HG02981 (cell line): ENCODE measurements around the gene PRKCE.
"Not testable (repeated sequence)": the region's sequence is repeated elsewhere in the genome, so short reads cannot be mapped to it uniquely, and the experiment has no call there.

Source experiments
- ATAC-seq: cut with Tn5 transposase; IDR thresholded peaks from one replicate; pipeline ENCODE4 v1.9.1; 2021; ENCODE audit warnings: mild to moderate bottlenecking, moderate library complexity; ENCODE audit not compliant: unreplicated experiment

PRKCE gene

DNA sequence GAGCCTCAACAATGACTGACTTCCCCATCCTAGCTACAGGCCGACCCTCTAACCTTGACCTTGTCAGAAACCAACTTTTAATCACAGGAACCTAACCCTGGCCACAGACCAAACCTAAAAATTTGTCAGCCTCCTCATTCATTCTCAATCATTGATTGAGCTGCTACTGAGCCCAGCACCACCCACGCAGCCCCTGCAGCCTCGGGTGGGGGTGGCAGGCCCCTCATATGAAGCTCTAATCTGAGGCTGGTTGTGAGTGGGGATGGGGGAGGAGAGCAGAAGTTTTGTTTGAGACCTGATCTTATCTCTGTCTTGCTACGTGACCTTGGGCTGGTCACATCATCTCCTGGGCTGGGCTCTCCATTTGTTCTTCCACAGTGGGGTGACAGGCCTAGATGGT is 546.2 kb downstream of the PRKCE start:
- no peak for ATAC-seq

DNA sequence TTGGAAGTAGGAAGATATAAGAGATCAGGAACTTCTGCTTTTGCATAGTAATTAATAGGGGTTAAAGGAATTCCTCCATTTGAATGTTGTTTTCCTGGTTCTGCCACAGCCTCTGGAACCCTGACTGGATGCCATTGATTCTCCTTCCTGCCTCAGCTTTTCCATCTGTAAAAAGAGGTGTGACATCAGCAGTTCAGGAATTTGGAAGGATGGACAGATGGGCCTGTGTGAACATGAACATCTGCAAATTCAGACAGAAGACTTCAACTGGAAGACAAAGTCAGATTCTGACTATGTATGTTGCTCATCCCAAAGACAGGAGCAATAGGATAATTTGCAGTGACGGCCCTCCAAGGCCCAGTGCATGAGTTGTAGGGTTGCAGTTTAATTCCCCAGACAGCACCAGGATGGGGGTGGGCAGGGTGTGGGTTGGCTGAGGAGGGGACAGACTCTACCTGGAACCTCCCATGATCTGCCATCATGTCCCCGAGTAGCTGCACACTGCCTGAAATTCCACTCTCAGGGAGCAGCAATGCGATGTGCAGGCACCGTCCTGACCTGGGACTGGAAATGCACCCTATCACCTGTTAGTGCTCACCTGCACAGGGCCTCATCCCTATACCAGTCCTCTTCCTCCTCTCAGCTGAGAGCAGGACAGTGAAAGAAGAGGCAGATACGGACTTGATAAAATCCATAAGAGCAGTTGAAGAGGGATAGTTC is 546.8 kb downstream of the PRKCE start:
- ATAC-seq, result no peak

DNA sequence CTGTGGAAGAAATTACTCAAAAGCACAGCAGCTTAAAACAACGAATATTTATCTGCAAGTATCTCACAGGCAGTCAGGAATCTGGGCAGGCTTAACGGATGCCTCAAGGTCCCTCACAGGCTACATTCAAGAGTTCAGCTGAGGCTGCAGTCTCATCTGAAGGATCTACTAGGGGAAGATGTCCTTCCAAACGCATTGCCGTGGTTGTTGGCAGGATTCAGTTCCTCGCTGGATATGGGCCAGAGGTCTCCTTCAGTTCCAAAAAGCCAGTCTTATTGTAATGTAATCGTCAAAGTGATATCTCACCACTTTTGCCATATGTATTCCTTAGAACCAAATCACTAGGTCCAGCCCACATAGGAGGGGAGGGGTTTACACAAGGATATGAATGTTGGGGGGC is 547.5 kb downstream of the PRKCE start:
- no peak for ATAC-seq

GRCh38 chr2:46200100-46200690 is 548.7 kb downstream of the PRKCE start:
- ATAC-seq, result no peak

GRCh38 chr2:46200861-46201605 is 549.6 kb downstream of the PRKCE start:
- ATAC-seq, result no peak

DNA sequence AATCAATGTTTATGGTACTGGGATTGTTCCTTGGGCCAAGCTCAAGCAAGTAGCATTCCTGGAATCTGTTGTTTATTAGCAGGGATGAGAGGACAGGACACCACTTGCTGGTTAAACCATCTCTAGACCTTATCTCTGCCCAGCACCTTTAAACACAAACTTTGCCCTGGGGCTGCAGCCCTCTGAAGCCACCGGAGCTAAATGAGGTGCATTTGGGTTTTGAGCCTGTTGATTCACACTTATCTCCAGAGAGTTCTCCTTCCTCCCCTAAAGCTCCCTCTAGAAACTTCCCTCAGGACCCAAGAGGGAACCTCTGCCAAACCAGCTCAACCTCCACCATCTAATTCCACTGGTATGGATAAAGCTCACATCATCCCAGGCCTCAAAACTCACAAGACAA is 551.0 kb downstream of the PRKCE start:
- no peak for ATAC-seq

GRCh38 chr2:46202987-46203386 is 551.5 kb downstream of the PRKCE start:
- ATAC-seq, result no peak

- not testable (repeated sequence) for ATAC-seq
Measured at GRCh38 chr2:46203636-46204035, 552.2 kb downstream of the PRKCE start.

GRCh38 chr2:46207591-46207990 is 556.1 kb downstream of the PRKCE start:
- ATAC-seq, result no peak

- no peak for ATAC-seq
Measured at GRCh38 chr2:46208766-46209165, 557.3 kb downstream of the PRKCE start.

GRCh38 chr2:46210063-46210462 is 558.6 kb downstream of the PRKCE start:
- ATAC-seq, result no peak

- ATAC-seq, result no peak
Measured at GRCh38 chr2:46211461-46211860, 560.0 kb downstream of the PRKCE start.

DNA sequence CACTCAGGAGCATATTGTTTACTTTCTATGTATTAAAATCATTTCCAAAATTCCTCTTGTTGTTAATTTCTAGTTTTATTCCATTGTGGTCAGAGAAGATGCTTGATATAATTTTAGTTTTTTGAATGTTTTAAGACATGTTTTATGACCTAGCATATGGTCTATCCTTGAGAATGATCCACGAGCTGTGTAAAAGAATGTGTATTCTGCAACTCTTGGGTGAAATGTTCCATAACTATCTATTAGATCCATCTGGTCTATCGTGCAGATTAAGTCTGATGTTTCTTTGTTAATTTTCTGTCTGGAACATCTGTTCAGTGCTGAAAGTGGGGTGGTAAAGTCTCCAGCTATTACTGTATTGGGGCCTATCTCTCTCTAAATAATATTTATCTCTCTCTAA is 562.4 kb downstream of the PRKCE start:
- ATAC-seq, result no peak

GRCh38 chr2:46216213-46216612 is 564.7 kb downstream of the PRKCE start:
- ATAC-seq, result no peak

- not testable (repeated sequence) for ATAC-seq
Measured at GRCh38 chr2:46223514-46223913, 572.0 kb downstream of the PRKCE start.

- ATAC-seq, result no peak
Measured at GRCh38 chr2:46225150-46225625, 573.7 kb downstream of the PRKCE start.

DNA sequence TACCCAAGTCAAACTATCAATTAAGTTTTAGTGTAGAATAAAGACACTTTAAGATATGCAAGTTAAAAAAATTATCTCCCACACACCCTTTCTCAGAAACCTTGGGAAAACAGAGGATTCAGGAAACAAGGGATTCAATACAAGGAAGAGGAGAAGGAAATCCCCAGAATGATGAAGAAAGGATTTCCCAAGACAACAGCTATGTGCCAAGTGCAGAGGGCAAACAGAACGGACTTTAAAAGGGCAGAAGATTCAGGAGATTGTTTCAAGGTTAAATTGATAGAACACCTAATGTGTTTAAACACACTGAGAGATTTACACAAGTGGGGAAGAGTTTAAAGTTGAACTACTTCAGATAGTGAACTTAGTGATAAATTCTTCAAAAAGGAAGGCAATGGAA is 574.3 kb downstream of the PRKCE start:
- ATAC-seq, result no peak

DNA sequence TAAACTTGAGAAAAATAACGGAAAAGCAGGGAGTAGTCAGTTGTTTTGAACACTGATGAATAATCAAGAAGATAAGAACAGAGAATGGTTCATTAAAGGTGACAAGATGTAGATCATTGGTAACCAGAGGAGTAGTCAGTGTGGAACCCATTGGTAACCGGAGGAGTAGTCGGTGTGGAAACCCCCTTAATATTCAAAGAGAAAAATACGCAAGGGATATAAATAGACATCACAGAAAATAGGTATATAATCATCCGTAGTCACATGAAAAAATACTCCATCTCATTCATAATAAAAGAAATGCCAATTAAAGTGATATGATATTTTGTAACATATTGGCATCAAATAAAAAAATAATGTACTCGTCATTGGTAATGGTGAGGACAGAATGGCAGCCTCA is 575.1 kb downstream of the PRKCE start:
- no peak for ATAC-seq

GRCh38 chr2:46227022-46227421 is 575.5 kb downstream of the PRKCE start:
- no peak for ATAC-seq

DNA sequence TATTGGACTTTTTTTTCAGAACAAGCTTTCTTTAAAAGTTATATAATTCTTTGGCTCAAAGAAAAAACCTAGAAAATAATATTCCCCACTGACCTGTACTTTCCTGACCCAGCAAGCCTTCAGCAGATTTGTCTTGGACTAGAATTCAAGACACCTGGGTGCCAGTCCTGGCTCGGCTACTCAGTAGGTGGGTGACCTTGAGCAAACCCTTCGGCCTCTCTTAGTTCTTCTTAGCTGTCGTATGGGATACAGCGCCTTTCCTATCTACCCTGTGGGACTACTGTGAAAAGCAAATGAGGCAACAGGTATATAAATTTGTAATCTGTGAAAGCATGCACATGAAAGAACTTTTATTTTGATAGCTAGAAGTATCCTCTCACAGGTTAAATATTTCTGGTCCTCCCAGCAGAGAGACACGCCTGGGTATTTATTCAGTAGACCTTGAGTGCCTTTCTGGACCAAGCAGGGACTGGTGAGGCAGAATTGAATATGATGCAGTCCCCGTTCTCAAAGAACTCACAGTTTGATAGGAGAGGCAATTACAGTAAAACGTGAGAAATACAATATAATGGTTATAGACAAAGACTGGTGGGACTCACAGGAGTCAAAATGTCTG is 576.3 kb downstream of the PRKCE start:
- no peak for ATAC-seq
